DMS53 (cell line): ENCODE measurements around the gene WDR19.
"Not testable (repeated sequence)": the region's sequence is repeated elsewhere in the genome, so short reads cannot be mapped to it uniquely, and the experiment has no call there.

Experiments
- DNase-seq: peaks from one replicate; lab custom pipeline; 2025; lab: John Stamatoyannopoulos, UW

Gene WDR19

GRCh38 chr4:39233114-39233513, 50.8 kb downstream of the WDR19 start:
- no peak for DNase-seq

- no peak for DNase-seq
Measured at GRCh38 chr4:39233783-39234182, 51.5 kb downstream of the WDR19 start.

GRCh38 chr4:39235021-39235420, 52.7 kb downstream of the WDR19 start:
- DNase-seq, result no peak

GRCh38 chr4:39235696-39236095, 53.4 kb downstream of the WDR19 start:
- DNase-seq, result no peak

- DNase-seq, result peak; percentile 23
Measured at GRCh38 chr4:39237179-39237578, 54.9 kb downstream of the WDR19 start.

GRCh38 chr4:39243462-39243861, 61.1 kb downstream of the WDR19 start:
- DNase-seq, result no peak

- no peak for DNase-seq
Measured at GRCh38 chr4:39255266-39255665, 72.9 kb downstream of the WDR19 start.

GRCh38 chr4:39255871-39256270, 73.5 kb downstream of the WDR19 start:
- DNase-seq, result no peak

GRCh38 chr4:39256436-39256835, 74.1 kb downstream of the WDR19 start:
- DNase-seq, result no peak

GRCh38 chr4:39259571-39260330, 77.4 kb downstream of the WDR19 start:
- DNase-seq, result no peak

- peak; percentile 49 for DNase-seq
Measured at GRCh38 chr4:39263895-39264294, 81.6 kb downstream of the WDR19 start.

GRCh38 chr4:39274503-39274902, 92.2 kb downstream of the WDR19 start:
- DNase-seq, result no peak

- DNase-seq, result not testable (repeated sequence)
Measured at GRCh38 chr4:39277661-39278060, 95.3 kb downstream of the WDR19 start.

GRCh38 chr4:39278476-39278875, 96.1 kb downstream of the WDR19 start:
- DNase-seq, result no peak

- no peak for DNase-seq
Measured at GRCh38 chr4:39279416-39279815, 97.1 kb downstream of the WDR19 start.

GRCh38 chr4:39280770-39281169, 98.4 kb downstream of the WDR19 start:
- no peak for DNase-seq

- DNase-seq, result no peak
Measured at GRCh38 chr4:39285111-39285795, 102.9 kb downstream of the WDR19 start.

- no peak for DNase-seq
Measured at GRCh38 chr4:39285853-39286252, 103.5 kb downstream of the WDR19 start.

- no peak for DNase-seq
Measured at GRCh38 chr4:39286263-39286662, 103.9 kb downstream of the WDR19 start.

GRCh38 chr4:39287223-39287622, 104.9 kb downstream of the WDR19 start:
- no peak for DNase-seq

- DNase-seq, result no peak
Measured at GRCh38 chr4:39291686-39292085, 109.4 kb downstream of the WDR19 start.

GRCh38 chr4:39292433-39292832, 110.1 kb downstream of the WDR19 start:
- not testable (repeated sequence) for DNase-seq

GRCh38 chr4:39295784-39296183, 113.5 kb downstream of the WDR19 start:
- no peak for DNase-seq

GRCh38 chr4:39302901-39303300, 120.6 kb downstream of the WDR19 start:
- DNase-seq, result no peak
